GM12864 (cell line): ENCODE results near the gene PLCH1.

ENCODE experiments used
- DNase-seq: peaks from one replicate; pipeline ENCODE4 v3.0.0-alpha.2; 2011; ENCODE audit warnings: low read depth
- H3K4me3 ChIP-seq: 2 replicates; pipeline ENCODE4 v1.5.1; 2011; ENCODE audit warnings: mild to moderate bottlenecking, low read depth, low read length, control low read depth
- CTCF ChIP-seq: IDR thresholded peaks from 2 replicates; pipeline ENCODE4 v1.5.1; 2011; ENCODE audit warnings: low read depth, mild to moderate bottlenecking, moderate library complexity, low read length, control low read depth, inconsistent platforms; ENCODE audit errors: missing control alignments

Gene PLCH1

DNA sequence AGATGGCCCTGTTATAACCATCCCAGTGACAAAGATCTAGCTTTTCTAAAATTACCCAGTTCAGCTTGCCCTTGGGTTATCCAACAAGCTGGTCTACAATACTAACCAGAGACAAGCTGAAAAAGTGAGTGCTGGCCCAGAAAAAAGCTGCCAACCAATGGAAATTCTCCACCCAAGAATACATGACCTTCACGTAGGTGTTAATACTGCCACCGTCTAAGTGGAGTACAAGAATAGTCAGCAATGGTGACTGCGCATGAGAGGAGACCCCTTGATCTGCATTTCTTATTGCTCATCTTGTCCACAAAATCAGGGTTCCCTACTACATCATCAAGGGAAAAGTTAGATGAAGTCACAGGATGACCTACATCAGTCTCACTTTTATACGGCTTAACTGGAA is 15.8 kb upstream of the PLCH1 start:
- DNase-seq, result no peak
- H3K4me3 ChIP-seq, result no peak overlapping the region
- no peak for TF ChIP-seq CTCF

- no peak for TF ChIP-seq CTCF
- no peak overlapping the region for H3K4me3 ChIP-seq
- no peak for DNase-seq
These were observed 12.7 kb upstream of the PLCH1 start for GRCh38 chr3:155757577-155757976.

DNA sequence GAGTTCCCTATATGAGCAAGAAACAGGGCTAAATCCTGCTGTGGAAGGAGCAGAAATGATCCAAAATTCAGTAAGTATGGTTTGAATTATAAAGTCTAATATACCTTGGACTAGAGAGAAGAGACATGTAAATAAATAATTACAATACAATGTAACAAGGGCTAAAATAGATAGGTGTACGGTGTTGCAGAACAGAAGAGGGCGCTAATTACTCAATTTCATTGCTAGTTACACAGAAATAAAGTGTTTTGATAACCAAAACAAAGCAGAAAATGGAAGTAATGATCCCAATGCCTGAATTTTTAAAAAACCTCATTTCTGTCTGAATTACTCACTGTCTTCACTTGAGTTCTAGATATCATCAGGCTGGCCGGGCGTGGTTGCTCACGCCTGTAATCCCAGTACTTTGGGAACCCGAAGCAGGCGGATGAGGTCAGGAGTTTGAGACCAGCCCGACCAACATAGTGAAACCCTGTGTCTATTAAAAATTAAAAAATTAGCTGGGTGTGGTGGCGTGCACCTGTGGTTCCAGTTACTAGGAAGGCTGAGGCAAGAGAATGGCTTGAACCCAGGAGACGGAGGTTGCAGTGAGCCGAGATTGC is 8.3 kb upstream of the PLCH1 start:
- DNase-seq, result no peak
- TF ChIP-seq CTCF, result peak; percentile 48
- H3K4me3 ChIP-seq, result no peak overlapping the region

DNA sequence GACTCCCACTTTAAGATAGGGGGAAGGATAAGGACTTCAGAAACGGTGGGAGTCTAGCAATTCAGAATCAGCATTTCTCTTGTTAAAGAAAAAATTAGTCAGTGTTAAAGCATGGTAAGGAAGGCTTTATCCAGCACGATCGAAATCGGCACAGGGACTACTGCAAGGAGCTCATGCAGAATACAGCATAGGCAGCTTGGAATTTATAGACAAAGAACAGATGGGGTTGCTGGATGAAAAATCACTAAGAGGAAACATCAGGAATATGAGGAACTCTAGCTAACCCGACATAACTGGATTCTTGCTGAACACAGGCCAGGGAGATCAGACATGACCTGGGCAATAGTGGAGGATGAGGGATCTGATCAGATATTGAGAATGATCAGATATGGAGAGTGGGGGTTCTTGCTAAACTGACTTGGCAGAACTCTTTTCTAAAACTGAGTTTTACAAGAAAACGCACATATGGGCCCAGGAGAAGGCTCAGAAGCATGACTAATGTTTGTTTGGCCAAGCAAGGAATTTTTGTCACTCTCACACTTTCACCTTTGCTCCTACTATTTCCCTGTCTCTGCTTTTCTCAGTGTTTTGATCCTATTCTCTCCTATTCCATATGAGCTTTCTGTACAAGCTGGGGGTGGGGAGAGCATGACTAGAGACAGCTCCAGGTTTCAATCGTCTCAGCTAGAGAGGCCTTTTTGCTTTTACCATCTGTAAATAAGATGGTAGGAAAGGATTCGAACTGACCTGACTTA is 3.9 kb upstream of the PLCH1 start:
- TF ChIP-seq CTCF, result no peak
- H3K4me3 ChIP-seq, result no peak overlapping the region
- no peak for DNase-seq

- no peak overlapping the region for H3K4me3 ChIP-seq
- no peak for TF ChIP-seq CTCF
- DNase-seq, result no peak
These were observed 3.0 kb upstream of the PLCH1 start for GRCh38 chr3:155747946-155748290.

- H3K4me3 ChIP-seq, result no peak overlapping the region
- no peak for DNase-seq
- no peak for TF ChIP-seq CTCF
These were observed 2.5 kb upstream of the PLCH1 start for GRCh38 chr3:155747286-155747945.
